GM21360 (cell line): ENCODE results near the gene AGPAT4.

Experiments used
- ATAC-seq: cut with Tn5 transposase; IDR thresholded peaks from one replicate; pipeline ENCODE4 v1.9.1; 2021; ENCODE audit warnings: mild to moderate bottlenecking, moderate library complexity; ENCODE audit not compliant: unreplicated experiment

Gene AGPAT4

GRCh38 chr6:161290751-161291150, 16.9 kb upstream of the AGPAT4 start:
- no peak for ATAC-seq

GRCh38 chr6:161284653-161285052, 10.8 kb upstream of the AGPAT4 start:
- no peak for ATAC-seq

DNA sequence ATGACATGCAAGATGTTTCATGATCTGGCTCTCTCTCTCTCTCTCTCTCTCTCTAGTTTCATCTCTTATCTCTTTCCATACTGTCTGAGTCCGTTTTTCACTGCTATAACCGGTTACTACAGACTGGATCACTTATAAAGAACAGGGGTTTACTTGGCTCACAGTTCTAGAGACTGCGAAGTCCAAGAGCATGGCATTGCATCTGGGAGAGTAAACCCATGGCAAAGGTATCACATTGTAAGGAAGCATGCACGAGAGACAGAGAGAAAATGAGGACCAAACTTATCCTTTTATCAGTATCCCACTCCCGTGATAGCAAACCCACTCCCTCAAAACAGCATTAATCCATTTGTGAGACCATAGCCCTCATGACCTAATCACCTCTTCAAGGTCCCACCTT, 7.2 kb upstream of the AGPAT4 start:
- ATAC-seq: no peak

DNA sequence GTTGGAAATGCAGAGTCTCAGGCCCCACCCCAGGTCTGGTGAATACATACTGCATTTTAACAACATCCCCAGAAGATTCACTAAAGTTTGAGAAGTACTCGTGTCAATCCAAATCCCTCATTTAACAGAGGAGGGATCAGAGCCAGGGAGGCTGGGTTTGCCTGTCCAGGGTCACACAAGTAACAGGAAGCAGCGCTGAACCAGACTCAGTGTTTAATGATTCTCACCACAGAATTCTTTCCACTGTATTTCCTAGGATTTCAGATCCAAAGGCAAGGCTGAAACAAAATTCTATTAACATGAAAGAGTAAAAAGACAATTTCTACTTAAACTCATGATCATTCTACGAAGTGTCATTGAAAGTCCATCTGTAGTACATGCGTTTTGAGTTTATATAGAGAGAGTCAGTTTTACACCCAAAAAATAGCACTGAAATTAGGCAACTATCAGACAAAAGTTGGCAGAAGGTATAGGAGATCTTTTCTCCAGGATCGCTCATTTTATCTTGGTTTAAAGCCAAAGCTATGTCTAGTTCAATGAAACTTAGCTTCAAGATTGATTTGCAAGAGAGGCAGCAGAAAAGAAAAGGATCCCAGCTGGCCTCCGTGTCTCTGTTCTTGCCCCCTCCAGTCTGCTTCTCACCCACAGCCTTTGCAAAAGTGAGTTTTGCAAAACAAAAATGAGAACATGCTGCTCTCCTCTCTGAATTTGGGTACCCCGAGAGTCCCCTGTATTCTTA, 6.0 kb upstream of the AGPAT4 start:
- no peak for ATAC-seq

DNA sequence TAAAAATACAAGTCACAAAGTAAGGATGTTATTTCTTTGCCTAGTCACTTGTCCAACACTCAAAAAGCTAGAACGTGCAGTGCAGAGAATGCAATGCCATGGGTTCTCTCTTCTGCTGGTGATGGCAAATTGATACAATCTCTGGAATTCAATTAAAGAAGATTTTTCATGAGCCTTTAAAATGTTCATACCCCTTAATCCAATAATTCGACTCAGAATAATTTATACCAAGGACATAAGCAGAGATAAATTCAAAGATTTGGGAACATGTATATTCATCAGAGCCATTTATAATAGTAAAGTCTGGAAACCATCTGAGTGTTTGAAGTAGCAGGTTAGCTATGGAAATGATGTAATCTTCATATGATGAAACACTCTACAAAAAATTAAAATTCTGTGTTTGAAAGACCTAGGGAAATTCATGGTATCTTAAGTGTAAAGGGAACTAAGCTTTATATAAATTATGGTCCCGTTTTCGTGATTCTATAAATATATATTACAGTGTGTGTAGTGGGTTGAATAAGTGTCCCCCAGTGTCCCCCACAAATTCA, 2.8 kb upstream of the AGPAT4 start:
- no peak for ATAC-seq

DNA sequence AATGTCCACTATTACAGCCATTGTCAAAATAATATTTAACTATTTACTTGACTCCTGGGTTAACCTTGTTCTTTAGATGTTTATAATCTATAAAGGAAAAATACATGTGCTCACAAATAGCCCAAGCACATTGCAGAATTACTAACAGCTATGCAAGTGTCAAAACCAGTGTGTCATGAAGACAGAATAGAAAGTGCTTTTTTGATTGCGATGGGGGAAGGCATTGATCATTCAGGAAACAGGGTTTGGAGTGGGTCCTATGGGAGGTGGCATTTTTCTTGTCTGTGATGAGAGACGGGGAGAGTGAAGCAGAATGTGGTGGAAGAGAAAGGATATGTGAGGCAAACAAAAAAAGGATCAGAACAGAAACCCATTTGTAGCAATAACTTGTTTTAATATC, 1.0 kb upstream of the AGPAT4 start:
- no peak for ATAC-seq

- no peak for ATAC-seq
Measured at GRCh38 chr6:161274488-161274858, 612 bp upstream of the AGPAT4 start.

- peak; percentile 3 for ATAC-seq
Measured at GRCh38 chr6:161273274-161273751, 548 bp downstream of the AGPAT4 start.

GRCh38 chr6:161272635-161273273, 1.1 kb downstream of the AGPAT4 start:
- no peak for ATAC-seq

GRCh38 chr6:161271343-161272030, 2.4 kb downstream of the AGPAT4 start:
- no peak for ATAC-seq

GRCh38 chr6:161270116-161270515, 3.7 kb downstream of the AGPAT4 start:
- no peak for ATAC-seq

DNA sequence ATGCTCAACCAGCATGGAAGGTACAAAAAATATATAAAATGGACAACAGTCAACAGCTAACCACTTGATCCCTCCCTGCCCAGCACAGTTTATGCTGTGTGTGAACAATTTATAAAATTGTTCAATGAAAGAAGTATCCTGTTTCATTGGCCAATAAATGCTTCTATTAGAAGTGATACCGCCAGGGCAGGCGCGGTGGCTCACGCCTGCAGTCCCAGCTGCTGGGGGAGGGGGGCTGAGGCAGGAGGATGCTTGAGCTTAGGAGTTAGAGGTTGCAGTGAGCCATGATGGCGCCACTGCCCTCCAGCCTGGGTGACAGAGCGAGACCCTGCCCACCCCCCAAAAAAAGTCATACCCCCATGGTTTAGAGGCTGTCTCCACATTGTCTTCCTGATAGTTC, 4.6 kb downstream of the AGPAT4 start:
- no peak for ATAC-seq

DNA sequence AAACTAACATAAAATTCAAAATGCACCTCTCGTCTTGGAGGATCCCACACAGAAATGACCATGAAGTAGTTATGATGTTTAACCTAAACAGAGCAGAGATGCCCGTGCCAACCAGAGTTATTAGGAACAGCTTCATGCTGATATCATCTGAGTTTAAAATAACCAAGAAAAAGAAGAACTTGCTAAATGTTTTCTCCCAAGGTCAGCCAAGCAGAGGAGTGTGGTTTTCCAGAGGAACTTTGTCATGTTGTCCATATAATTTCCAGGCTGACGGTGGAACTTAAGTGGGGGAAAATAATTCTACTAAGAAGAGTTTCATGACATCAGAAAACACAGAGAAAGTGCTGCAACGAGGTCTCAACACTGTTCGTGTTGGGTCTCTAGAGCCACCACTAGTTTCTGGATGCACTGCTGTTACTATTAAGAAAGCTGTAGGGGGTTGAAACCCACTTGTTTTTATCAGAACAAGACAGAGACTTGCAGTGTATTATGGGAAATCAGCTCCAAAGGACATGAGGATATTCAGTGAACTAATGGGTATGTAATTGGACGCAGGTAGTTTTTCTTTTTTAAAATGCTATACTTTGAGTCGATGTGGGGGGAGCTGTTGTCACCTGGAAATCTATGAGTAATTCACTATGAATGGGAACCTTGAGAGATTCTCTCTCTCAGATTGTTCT, 5.2 kb downstream of the AGPAT4 start:
- no peak for ATAC-seq

- ATAC-seq: no peak
Measured at GRCh38 chr6:161266513-161267230, 7.2 kb downstream of the AGPAT4 start.

- no peak for ATAC-seq
Measured at GRCh38 chr6:161265975-161266374, 7.9 kb downstream of the AGPAT4 start.

DNA sequence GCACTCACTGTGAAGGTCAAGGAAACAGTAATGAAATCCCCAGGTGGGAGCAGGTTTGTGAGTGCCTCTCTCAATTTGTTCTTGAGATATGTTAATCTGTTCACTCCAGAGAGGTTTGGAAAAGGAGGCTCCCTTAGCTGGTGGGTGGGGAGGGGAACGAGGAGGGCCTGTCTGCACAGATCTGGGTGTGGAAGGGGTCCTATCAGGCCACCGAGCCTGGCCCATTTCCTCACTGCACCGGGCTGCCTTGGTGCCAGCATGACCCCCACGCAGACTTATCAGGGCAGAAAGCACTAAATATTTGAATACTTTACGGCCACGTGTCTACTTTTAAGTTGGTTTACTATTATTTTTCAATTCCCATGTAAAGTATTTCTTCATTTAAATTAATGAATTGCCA, 8.3 kb downstream of the AGPAT4 start:
- ATAC-seq: no peak

DNA sequence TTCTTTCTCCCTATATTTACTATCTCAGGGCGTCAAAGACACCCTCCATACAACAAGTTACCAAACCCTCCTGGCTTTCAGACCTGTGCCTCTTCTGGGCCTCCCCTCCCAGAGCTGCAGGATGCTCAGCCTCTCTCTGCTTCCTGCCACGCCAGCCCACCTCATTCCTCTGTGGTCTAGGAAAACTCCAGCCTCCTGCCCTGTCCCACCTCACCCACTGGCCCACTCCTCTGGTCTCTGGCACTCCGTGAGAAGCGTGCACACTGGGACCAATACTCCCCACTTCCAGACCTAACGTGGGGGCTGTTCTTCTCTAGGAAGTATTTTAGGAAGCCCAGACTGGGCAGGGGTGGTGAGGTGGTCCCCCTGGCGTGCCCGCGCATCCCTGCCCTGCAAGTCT, 9.7 kb downstream of the AGPAT4 start:
- ATAC-seq: no peak

DNA sequence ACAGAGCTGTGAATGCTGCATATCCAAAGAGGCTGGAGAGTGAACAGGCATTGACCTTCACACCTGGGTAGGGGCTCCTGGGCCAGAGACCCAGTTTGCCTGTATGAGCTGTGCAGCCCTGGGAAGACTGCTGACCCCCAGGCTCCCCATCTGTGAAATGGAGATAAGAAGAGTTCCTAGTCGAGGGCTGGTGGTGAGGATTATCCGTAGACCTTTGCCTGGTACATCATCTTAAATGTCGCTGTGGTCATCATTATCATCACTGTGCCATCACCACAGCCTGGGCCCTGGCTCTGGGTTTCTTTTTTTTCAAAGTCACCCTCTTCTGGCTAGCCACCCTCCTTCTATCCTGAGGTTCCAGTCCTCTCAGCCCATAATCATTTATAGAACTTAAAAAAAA, 12.0 kb downstream of the AGPAT4 start:
- no peak for ATAC-seq

GRCh38 chr6:161261325-161261724, 12.5 kb downstream of the AGPAT4 start:
- ATAC-seq: no peak

DNA sequence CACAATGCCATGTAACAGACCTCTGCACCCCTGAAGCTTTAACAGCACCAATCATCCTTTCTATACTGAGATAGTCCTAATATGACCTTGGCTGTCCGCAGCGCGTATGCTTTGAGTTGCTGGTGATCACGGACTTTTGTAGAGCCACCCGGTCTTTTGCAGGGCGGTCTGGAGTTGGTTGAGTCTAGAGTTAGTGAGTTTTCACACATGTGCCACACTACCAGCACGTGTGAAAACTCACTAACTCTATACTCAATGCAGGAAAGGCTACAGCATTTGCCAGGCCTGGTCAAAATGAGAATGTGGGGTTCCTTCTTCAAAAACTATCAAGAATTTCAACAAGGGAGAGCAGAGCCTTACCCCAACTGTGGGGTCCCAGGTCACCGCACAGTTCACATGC, 14.6 kb downstream of the AGPAT4 start:
- no peak for ATAC-seq
